Measurements from ENCODE around the gene VASH2.
"Not testable (repeated sequence)": the region's sequence is repeated elsewhere in the genome, so short reads cannot be mapped to it uniquely, and the experiment has no call there.

Gene VASH2

DNA sequence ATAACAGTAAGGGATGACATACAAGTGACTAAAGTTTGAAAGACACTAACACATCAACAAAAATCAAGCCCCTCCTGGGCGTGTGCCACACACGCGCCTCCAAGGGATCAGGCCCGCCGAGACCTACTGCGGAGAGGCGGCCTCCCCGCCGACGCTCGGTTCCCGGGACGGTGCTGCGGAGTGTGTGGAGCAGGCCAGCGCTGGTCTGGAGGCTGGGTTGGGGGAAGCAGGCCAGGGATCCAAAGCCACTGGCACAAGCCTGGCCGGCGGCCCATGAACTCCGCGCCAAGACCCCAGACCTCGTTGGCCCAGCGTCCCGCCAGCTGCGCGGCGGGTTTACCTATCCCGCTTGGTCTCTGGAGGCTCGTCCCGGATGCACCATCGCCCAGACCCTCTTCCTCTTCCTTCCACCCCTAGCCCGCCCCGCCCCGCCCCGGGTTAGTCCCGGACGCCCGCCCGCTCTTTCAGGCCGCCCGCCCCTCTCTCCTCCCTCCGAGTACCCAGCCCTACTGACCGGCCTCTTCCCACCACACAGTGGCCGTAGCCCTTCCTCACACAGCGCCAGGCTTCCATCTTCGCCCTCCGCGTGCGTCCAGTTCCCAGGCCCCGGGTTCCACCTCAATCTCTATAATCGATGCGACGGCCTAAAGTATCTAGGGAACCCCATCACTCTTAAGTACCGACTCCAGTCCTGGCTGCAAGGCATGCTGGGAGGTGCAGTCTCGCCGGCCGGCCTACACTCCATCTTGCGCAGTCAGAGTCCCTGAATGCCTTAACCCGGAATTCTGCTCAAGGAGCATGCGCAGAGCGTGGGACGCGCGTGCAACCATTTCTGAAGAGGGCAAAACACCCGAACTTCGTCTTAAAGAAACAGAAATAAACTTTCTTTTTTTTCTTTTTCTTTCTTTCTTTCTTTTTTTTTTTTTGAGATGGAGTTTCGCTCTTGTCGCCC lies 65.0 kb downstream of the VASH2 start, which contains the start of gene ANGEL2:
Gene ANGEL2 (minus strand): TSS at position 769 of the 952 bp plus-strand sequence. CDS start 196 bp downstream, at position 573.
- in situ Hi-C loops (cut with MboI; ENCODE audit: low sequenced_read_pairs): no loop called here

- in situ Hi-C loops (cut with MboI; ENCODE audit: low sequenced_read_pairs): no loop called here
These were observed 67.3 kb downstream of the VASH2 start for GRCh38 chr1:213017447-213018273.

- in situ Hi-C loops (cut with MboI; ENCODE audit: low sequenced_read_pairs): no loop called here
These were observed 69.1 kb downstream of the VASH2 start for GRCh38 chr1:213019450-213019849.

DNA sequence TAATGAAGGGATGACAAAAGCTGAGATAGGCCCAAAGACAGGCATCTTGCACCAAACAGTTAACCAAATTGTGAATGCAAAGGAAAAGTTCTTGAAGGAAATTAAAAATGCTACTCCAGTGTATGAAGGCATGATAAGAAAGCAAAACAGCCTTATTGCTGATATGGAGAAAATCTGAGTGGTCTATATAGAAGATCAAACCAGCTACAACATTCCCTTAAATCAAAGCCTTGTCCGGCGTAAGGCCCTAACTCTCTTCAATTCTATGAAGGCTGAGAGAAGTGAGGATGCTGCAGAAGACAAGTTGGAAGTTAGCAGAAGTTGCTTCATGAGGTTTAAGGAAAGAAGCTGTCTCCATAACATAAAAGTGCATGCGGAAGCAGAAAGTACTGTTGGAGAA lies 69.7 kb downstream of the VASH2 start:
- in situ Hi-C loops (cut with MboI; ENCODE audit: low sequenced_read_pairs): no loop called here

GRCh38 chr1:213027024-213027423 lies 76.7 kb downstream of the VASH2 start:
- in situ Hi-C loops (cut with MboI; ENCODE audit: low sequenced_read_pairs): not testable (repeated sequence)

DNA sequence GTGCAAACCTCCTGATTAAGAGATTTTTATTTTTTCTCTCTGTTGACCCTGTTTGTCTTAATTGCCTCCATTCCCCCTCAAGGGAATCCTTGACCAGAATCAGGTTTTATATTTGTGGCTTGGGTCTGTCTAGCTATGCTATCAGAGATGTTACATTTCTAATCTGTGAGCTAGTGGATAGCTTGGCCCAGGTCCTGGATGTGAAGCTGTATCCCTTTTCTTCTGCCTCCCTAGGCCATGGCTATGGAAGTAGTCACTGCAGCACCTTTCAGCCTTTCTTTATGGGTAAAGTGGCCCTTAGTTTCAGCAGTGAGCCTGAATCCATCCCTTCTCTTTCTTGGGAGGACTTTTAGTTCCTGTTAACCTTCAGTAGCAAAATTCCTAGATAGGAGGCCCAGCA lies 82.3 kb downstream of the VASH2 start:
- in situ Hi-C loops (cut with MboI; ENCODE audit: low sequenced_read_pairs): no loop called here

DNA sequence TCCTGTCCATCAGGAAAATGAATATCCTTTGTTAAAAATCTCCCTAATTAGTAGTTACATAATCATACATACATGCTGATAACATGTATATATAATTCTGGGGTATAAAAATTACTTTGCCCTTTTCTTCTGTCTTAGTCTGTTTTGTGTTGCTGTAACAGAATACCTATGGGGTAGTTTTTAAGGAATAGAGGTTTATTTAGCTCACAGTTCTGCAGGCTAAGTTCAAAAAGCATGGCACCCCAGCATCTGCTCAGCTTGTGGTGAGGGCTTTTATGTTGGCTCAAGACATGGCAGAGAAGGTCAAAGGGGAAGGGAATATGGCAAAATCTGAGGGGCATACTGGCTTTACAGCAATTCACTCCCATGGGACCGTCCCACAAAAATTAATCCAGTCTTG lies 84.4 kb downstream of the VASH2 start:
- in situ Hi-C loops (cut with MboI; ENCODE audit: low sequenced_read_pairs): no loop called here

- in situ Hi-C loops (cut with MboI; ENCODE audit: low sequenced_read_pairs): no loop called here
These were observed 85.2 kb downstream of the VASH2 start for GRCh38 chr1:213035573-213035972.
